HEK293 (cell line): ENCODE data around the gene ARHGEF12.

Experiments
- YY1 ChIP-seq: fragments of 450-650 bp; formaldehyde crosslinking; IDR thresholded peaks from 2 replicates; pipeline ENCODE4 v1.5.1; 2018; ENCODE audit warnings: missing biosample characterization, missing genetic modification characterization
- ZNF121 ChIP-seq: fragments of 450-650 bp; formaldehyde crosslinking; IDR thresholded peaks from 2 replicates; pipeline ENCODE4 v1.5.1; 2016; ENCODE audit warnings: missing biosample characterization, missing genetic modification characterization
- ZNF274 ChIP-seq, 2 experiments: fragments of 200-500 bp in 1 of 2; fragments of 450-650 bp in 1 of 2; sonication (Bioruptor generic) in 1 of 2; formaldehyde crosslinking in 1 of 2; IDR thresholded peaks; 2 replicates each; pipeline versions ENCODE4 v1.5.1 to v1.6.1; 2014 to 2016; ENCODE audit warnings: borderline replicate concordance in 1 of 2, inconsistent platforms in 1 of 2, low read length in 1 of 2, missing biosample characterization in 1 of 2, missing genetic modification characterization in 1 of 2
- ZNF311 ChIP-seq: fragments of 450-650 bp; formaldehyde crosslinking; IDR thresholded peaks from 2 replicates; pipeline ENCODE4 v1.5.1; 2017; ENCODE audit warnings: missing biosample characterization, missing genetic modification characterization, borderline replicate concordance
- TF ChIP-seq, protein P1 (sequence below): fragments of 450-650 bp; formaldehyde crosslinking; IDR thresholded peaks from 2 replicates; pipeline ENCODE4 v1.5.1; 2016; ENCODE audit warnings: missing biosample characterization, missing genetic modification characterization
- TF ChIP-seq, protein P2 (sequence below): fragments of 450-650 bp; formaldehyde crosslinking; IDR thresholded peaks from 2 replicates; pipeline ENCODE4 v1.5.1; 2016; ENCODE audit warnings: missing biosample characterization, missing genetic modification characterization
- TF ChIP-seq, protein P3 (sequence below): fragments of 450-650 bp; formaldehyde crosslinking; IDR thresholded peaks from 2 replicates; pipeline ENCODE4 v1.5.1; 2016; ENCODE audit warnings: missing biosample characterization, missing genetic modification characterization

GRCh38 chr11:120455487-120455886, 119.3 kb downstream of the ARHGEF12 start:
- TF ChIP-seq, protein P1, sequence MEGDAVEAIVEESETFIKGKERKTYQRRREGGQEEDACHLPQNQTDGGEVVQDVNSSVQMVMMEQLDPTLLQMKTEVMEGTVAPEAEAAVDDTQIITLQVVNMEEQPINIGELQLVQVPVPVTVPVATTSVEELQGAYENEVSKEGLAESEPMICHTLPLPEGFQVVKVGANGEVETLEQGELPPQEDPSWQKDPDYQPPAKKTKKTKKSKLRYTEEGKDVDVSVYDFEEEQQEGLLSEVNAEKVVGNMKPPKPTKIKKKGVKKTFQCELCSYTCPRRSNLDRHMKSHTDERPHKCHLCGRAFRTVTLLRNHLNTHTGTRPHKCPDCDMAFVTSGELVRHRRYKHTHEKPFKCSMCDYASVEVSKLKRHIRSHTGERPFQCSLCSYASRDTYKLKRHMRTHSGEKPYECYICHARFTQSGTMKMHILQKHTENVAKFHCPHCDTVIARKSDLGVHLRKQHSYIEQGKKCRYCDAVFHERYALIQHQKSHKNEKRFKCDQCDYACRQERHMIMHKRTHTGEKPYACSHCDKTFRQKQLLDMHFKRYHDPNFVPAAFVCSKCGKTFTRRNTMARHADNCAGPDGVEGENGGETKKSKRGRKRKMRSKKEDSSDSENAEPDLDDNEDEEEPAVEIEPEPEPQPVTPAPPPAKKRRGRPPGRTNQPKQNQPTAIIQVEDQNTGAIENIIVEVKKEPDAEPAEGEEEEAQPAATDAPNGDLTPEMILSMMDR (tag by site-specific recombination), result no peak
- TF ChIP-seq ZNF121, result no peak
- TF ChIP-seq, protein P2, sequence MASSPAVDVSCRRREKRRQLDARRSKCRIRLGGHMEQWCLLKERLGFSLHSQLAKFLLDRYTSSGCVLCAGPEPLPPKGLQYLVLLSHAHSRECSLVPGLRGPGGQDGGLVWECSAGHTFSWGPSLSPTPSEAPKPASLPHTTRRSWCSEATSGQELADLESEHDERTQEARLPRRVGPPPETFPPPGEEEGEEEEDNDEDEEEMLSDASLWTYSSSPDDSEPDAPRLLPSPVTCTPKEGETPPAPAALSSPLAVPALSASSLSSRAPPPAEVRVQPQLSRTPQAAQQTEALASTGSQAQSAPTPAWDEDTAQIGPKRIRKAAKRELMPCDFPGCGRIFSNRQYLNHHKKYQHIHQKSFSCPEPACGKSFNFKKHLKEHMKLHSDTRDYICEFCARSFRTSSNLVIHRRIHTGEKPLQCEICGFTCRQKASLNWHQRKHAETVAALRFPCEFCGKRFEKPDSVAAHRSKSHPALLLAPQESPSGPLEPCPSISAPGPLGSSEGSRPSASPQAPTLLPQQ (tag by site-specific recombination), result no peak
- TF ChIP-seq YY1 (tag by site-specific recombination), result no peak
- no peak for TF ChIP-seq ZNF274 (IDR thresholded peaks at IDR 0.05; ENCODE audit: low read length)
- TF ChIP-seq ZNF274 (tag by site-specific recombination; IDR thresholded peaks at IDR 0.05; ENCODE audit: borderline replicate concordance), result no peak
- TF ChIP-seq, protein P3, sequence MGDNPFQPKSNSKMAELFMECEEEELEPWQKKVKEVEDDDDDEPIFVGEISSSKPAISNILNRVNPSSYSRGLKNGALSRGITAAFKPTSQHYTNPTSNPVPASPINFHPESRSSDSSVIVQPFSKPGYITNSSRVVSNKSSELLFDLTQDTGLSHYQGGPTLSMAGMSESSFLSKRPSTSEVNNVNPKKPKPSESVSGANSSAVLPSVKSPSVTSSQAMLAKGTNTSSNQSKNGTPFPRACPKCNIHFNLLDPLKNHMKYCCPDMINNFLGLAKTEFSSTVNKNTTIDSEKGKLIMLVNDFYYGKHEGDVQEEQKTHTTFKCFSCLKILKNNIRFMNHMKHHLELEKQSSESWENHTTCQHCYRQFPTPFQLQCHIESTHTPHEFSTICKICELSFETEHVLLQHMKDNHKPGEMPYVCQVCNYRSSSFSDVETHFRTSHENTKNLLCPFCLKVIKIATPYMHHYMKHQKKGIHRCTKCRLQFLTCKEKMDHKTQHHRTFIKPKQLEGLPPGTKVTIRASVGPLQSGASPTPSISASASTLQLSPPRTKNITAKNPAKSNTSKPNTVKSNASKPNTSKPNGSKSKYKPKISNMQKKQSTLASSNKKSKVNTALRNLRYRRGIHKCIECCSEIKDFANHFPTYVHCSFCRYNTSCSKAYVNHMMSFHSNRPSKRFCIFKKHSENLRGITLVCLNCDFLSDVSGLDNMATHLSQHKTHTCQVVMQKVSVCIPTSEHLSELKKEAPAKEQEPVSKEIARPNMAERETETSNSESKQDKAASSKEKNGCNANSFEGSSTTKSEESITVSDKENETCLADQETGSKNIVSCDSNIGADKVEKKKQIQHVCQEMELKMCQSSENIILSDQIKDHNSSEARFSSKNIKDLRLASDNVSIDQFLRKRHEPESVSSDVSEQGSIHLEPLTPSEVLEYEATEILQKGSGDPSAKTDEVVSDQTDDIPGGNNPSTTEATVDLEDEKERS, result no peak
- TF ChIP-seq ZNF311, result no peak
